KBM-7 (cell line): ENCODE measurements around the gene C1QTNF9B.

Source experiments
- DNase-seq: peaks from one replicate; pipeline ENCODE4 v3.0.0-alpha.2; 2015
- in situ Hi-C: fragments of 300-500 bp; cut with MboI; formaldehyde crosslinking; loops from 2 replicates; pipeline ENCODE4 v1.14.3; 2020; ENCODE audit warnings: low sequenced_read_pairs, low pct_unique_long_range_greater_than_20kb, mixed read lengths

Gene C1QTNF9B

GRCh38 chr13:23866420-23867026 is 30.8 kb downstream of the C1QTNF9B start:
- in situ Hi-C loops = no loop called here
- DNase-seq = no peak

GRCh38 chr13:23865906-23866305 is 31.4 kb downstream of the C1QTNF9B start:
- in situ Hi-C loops = no loop called here
- DNase-seq = no peak

- in situ Hi-C loops = no loop called here
- DNase-seq = no peak
Measured at GRCh38 chr13:23865026-23865425, 32.3 kb downstream of the C1QTNF9B start.

GRCh38 chr13:23861310-23861709 is 36.0 kb downstream of the C1QTNF9B start:
- in situ Hi-C loops = no loop called here
- no peak for DNase-seq

- DNase-seq = no peak
- in situ Hi-C loops = no loop called here
Measured at GRCh38 chr13:23859904-23860303, 37.4 kb downstream of the C1QTNF9B start.

- no peak for DNase-seq
- in situ Hi-C loops = no loop called here
Measured at GRCh38 chr13:23859455-23859854, 37.8 kb downstream of the C1QTNF9B start.

GRCh38 chr13:23858546-23858945 is 38.8 kb downstream of the C1QTNF9B start:
- no peak for DNase-seq
- in situ Hi-C loops = no loop called here

GRCh38 chr13:23856008-23856750 is 41.1 kb downstream of the C1QTNF9B start:
- no peak for DNase-seq
- in situ Hi-C loops = no loop called here

- in situ Hi-C loops = no loop called here
- no peak for DNase-seq
Measured at GRCh38 chr13:23855360-23855759, 41.9 kb downstream of the C1QTNF9B start.

- in situ Hi-C loops = no loop called here
- DNase-seq = no peak
Measured at GRCh38 chr13:23852351-23852750, 45.0 kb downstream of the C1QTNF9B start.

- DNase-seq = no peak
- in situ Hi-C loops = no loop called here
Measured at GRCh38 chr13:23851106-23851505, 46.2 kb downstream of the C1QTNF9B start.

- in situ Hi-C loops = no loop called here
Measured at GRCh38 chr13:23850134-23850533, 47.2 kb downstream of the C1QTNF9B start.

GRCh38 chr13:23849670-23850069 is 47.6 kb downstream of the C1QTNF9B start:
- in situ Hi-C loops = no loop called here
- DNase-seq = no peak

More at GRCh38 chr13:23850134-23850533, 47.2 kb downstream of the C1QTNF9B start:
- no peak for DNase-seq

- in situ Hi-C loops = no loop called here
- DNase-seq = peak; percentile 7
Measured at GRCh38 chr13:23848646-23849141, 48.6 kb downstream of the C1QTNF9B start.

- no peak for DNase-seq
- in situ Hi-C loops = no loop called here
Measured at GRCh38 chr13:23848019-23848418, 49.3 kb downstream of the C1QTNF9B start.

GRCh38 chr13:23847497-23847896 is 49.8 kb downstream of the C1QTNF9B start:
- in situ Hi-C loops = no loop called here
- DNase-seq = peak; percentile 13

- in situ Hi-C loops = no loop called here
Measured at GRCh38 chr13:23845105-23845725, 52.1 kb downstream of the C1QTNF9B start.

GRCh38 chr13:23844132-23844531 is 53.2 kb downstream of the C1QTNF9B start:
- in situ Hi-C loops = no loop called here
- DNase-seq = no peak

More at GRCh38 chr13:23845105-23845725, 52.1 kb downstream of the C1QTNF9B start:
- DNase-seq = no peak

- DNase-seq = no peak
- in situ Hi-C loops = no loop called here
Measured at GRCh38 chr13:23843436-23843835, 53.9 kb downstream of the C1QTNF9B start.

GRCh38 chr13:23842406-23842805 is 54.9 kb downstream of the C1QTNF9B start:
- in situ Hi-C loops = no loop called here
- DNase-seq = no peak
